ENCODE results near the gene ARHGAP25. TPM values are rescaled to one million over a fixed set of nuclear protein-coding genes. Genes with fewer than 3 reads are reported as not detected.

The ARHGAP25 gene
- total RNA-seq, 6 donors from 2014 or later, result 13.2 to 36.1 (median 26.3) TPM

DNA sequence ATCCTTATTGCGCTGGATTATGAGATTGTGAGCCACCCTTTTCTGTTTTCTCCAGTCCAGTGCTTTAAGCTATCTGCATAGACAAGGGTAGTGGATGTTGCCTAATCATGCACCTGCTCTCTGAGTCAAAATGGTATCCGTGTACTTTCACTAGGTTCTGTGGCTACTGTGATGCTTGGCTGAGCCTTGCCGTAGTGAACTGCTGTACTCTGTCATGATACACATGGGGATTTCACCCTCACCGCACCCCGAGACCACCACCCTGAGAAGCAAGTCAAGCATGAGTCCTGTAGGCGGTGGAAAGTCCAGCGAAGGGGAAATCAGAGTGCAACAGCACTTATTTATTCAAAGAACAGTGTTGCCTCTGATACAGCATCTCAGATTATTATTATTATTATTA, 55.0 kb downstream of the ARHGAP25 start:
- 90 to 93% methylated on average over 7 of the region's 7 CpGs for WGBS, 2 donors
- Histone ChIP-seq H3K4me1 (peaks cover 2 to 19% (median 15%) of the 10 kb centered on the region in 4 donors), H3K27me3 (no peaks in the 10 kb centered on the region), H3K9me3 (no peaks in the 10 kb centered on the region), H3K36me3 (peaks cover 3 to 48% (median 7%) of the 10 kb centered on the region in 4 donors), H3K4me3 (no peak overlapping the region), H3K27ac (no peak overlapping the region)
- ATAC-seq (ENCODE audit: low FRiP score in 2 of 2) (no peak), DNase-seq (no peak)
- TF ChIP-seq POLR2AphosphoS5 (IDR thresholded peaks at IDR 0.05) (no peak), POLR2A (IDR thresholded peaks at IDR 0.05) (no peak), EP300 (IDR thresholded peaks at IDR 0.05) (no peak)
- TF ChIP-seq, protein P1, sequence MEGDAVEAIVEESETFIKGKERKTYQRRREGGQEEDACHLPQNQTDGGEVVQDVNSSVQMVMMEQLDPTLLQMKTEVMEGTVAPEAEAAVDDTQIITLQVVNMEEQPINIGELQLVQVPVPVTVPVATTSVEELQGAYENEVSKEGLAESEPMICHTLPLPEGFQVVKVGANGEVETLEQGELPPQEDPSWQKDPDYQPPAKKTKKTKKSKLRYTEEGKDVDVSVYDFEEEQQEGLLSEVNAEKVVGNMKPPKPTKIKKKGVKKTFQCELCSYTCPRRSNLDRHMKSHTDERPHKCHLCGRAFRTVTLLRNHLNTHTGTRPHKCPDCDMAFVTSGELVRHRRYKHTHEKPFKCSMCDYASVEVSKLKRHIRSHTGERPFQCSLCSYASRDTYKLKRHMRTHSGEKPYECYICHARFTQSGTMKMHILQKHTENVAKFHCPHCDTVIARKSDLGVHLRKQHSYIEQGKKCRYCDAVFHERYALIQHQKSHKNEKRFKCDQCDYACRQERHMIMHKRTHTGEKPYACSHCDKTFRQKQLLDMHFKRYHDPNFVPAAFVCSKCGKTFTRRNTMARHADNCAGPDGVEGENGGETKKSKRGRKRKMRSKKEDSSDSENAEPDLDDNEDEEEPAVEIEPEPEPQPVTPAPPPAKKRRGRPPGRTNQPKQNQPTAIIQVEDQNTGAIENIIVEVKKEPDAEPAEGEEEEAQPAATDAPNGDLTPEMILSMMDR (IDR thresholded peaks at IDR 0.05), result no peak

- H3K4me3 ChIP-seq, result no peak overlapping the region
- H3K9me3 ChIP-seq, result no peaks in the 10 kb centered on the region
- H3K36me3 ChIP-seq, result peaks cover 3 to 48% (median 7%) of the 10 kb centered on the region in 4 donors
- WGBS, 2 donors, result 71 to 76% methylated on average over 6 to 7 of the region's 7 CpGs
- H3K27ac ChIP-seq, result no peak overlapping the region
- TF ChIP-seq POLR2A (IDR thresholded peaks at IDR 0.05) (no peak), POLR2AphosphoS5 (IDR thresholded peaks at IDR 0.05) (no peak), EP300 (IDR thresholded peaks at IDR 0.05) (no peak)
- TF ChIP-seq, protein P1 (IDR thresholded peaks at IDR 0.05), result no peak
- H3K4me1 ChIP-seq, result peaks cover 8 to 14% (median 11%) of the 10 kb centered on the region in 4 donors
- DNase-seq, result no peak
- no peak for ATAC-seq (ENCODE audit: low FRiP score in 2 of 2)
- H3K27me3 ChIP-seq, result no peaks in the 10 kb centered on the region
Measured at GRCh38 chr2:68790600-68790999, 56.0 kb downstream of the ARHGAP25 start.

- TF ChIP-seq POLR2A (IDR thresholded peaks at IDR 0.05), result no peak
- TF ChIP-seq POLR2AphosphoS5 (IDR thresholded peaks at IDR 0.05), result no peak
- no peak for TF ChIP-seq EP300 (IDR thresholded peaks at IDR 0.05)
- TF ChIP-seq, protein P1 (IDR thresholded peaks at IDR 0.05), result no peak
- WGBS, 2 donors, result 63 to 67% methylated on average over 1 of the region's 1 CpG
- peak overlapping the region; percentile 5 to 59 (median 26) for H3K27ac ChIP-seq
- H3K4me3 ChIP-seq, result no peak overlapping the region
- DNase-seq, result no peak
- H3K27me3 ChIP-seq, result no peaks in the 10 kb centered on the region
- ATAC-seq (ENCODE audit: low FRiP score in 2 of 2), result no peak
- H3K9me3 ChIP-seq, result no peaks in the 10 kb centered on the region
- peaks cover 3 to 37% (median 7%) of the 10 kb centered on the region in 4 donors for H3K36me3 ChIP-seq
- peaks cover 15 to 25% (median 21%) of the 10 kb centered on the region in 4 donors for H3K4me1 ChIP-seq
Measured at GRCh38 chr2:68791914-68792313, 57.3 kb downstream of the ARHGAP25 start.

DNA sequence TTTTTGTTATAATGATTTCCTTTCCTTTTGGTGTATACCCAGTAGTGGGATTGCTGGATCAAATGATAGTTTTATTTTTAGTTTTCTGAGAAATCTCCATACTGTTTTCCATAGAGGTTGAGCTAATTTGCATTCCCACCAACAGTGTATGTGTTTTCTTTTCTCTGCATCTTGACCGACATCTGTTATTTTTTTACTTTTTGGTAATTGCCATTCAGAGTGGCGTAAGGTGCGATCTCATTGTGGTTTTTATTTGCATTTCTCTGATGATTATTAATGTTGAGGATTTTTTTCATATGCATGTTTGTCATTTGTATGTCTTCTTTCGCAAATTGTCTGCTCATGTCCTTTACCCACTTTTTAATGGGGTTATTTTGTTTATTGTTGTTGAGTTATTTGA, 58.1 kb downstream of the ARHGAP25 start:
- 92 to 96% methylated on average over 4 of the region's 4 CpGs for WGBS, 2 donors
- Histone ChIP-seq H3K4me1 (peaks cover 23 to 30% (median 27%) of the 10 kb centered on the region in 4 donors), H3K4me3 (no peak overlapping the region), H3K27me3 (no peaks in the 10 kb centered on the region), H3K36me3 (peaks cover 3 to 32% (median 7%) of the 10 kb centered on the region in 4 donors), H3K9me3 (no peaks in the 10 kb centered on the region), H3K27ac (no peak overlapping the region)
- TF ChIP-seq POLR2A (IDR thresholded peaks at IDR 0.05) (no peak), POLR2AphosphoS5 (IDR thresholded peaks at IDR 0.05) (no peak), EP300 (IDR thresholded peaks at IDR 0.05) (no peak)
- TF ChIP-seq, protein P1 (IDR thresholded peaks at IDR 0.05), result no peak
- DNase-seq (no peak), ATAC-seq (ENCODE audit: low FRiP score in 2 of 2) (no peak)

GRCh38 chr2:68796295-68796905, 61.8 kb downstream of the ARHGAP25 start:
- Histone ChIP-seq H3K36me3 (peaks cover 0 to 10% (median 0%) of the 10 kb centered on the region in 4 donors), H3K4me1 (peaks cover 26 to 44% (median 38%) of the 10 kb centered on the region in 4 donors), H3K27me3 (no peaks in the 10 kb centered on the region), H3K4me3 (peak overlapping the region in 1 of 4 donors; percentile 5), H3K9me3 (no peaks in the 10 kb centered on the region), H3K27ac (peak overlapping the region; percentile 32 to 79 (median 70))
- 70 to 80% methylated on average over 3 of the region's 3 CpGs for WGBS, 2 donors
- TF ChIP-seq POLR2A (IDR thresholded peaks at IDR 0.05) (peak in 1 of 4 donors; percentile 41), EP300 (IDR thresholded peaks at IDR 0.05) (no peak), POLR2AphosphoS5 (IDR thresholded peaks at IDR 0.05) (no peak)
- TF ChIP-seq, protein P1 (IDR thresholded peaks at IDR 0.05), result no peak
- no peak for DNase-seq
- peak in 1 of 2 donors; percentile 58 for ATAC-seq (ENCODE audit: low FRiP score in 2 of 2)

All from upper lobe of left lung (tissue), 6 donors.